SK-N-SH (cell line): ENCODE data around the gene TDRD10. TPM values are rescaled to one million over a fixed set of nuclear protein-coding genes. Genes with fewer than 3 reads are reported as not detected.

Experiments
- CTCF ChIA-PET: fragments of 300-600, 350-600 bp; formaldehyde crosslinking; extraction: SDS; loops from one replicate; lab custom pipeline; 2021; lab: Yijun Ruan, JAX
- POLR2A ChIA-PET: fragments of 350-600 bp; sonication (Branson Sonifier 250); formaldehyde crosslinking; extraction: SDS; loops from one replicate; lab custom pipeline; 2020; ENCODE audit warnings: antibody characterized with exemption, inconsistent platforms; lab: Yijun Ruan, JAX
- DNase-seq: peaks from one replicate; pipeline ENCODE4 v3.0.0; 2012
- H2AFZ ChIP-seq: fragments of 200-600 bp; sonication (generic); 2 replicates; pipeline ENCODE4 v1.8.1; 2016; ENCODE audit warnings: antibody characterized with exemption, mild to moderate bottlenecking, low read depth
- H3F3A ChIP-seq: fragments of 200-600 bp; sonication (generic); replicated peaks from 2 replicates; pipeline ENCODE3; 2016; ENCODE audit warnings: antibody characterized with exemption, mild to moderate bottlenecking; ENCODE audit not compliant: insufficient read depth
- H3K27ac ChIP-seq, 2 experiments: fragments of 200-500 bp in 1 of 2; fragments of 200-600 bp in 1 of 2; sonication (Bioruptor generic) in 1 of 2; sonication (generic), shearing (Covaris generic) in 1 of 2; 2 replicates each; pipeline versions ENCODE4 v1.5.1 to v1.6.1; 2014 to 2016; ENCODE audit warnings: low read depth in 2 of 2, inconsistent platforms in 1 of 2, low read length in 1 of 2, mild to moderate bottlenecking in 1 of 2, mixed read lengths in 1 of 2
- H3K27me3 ChIP-seq: fragments of 200-600 bp; sonication (generic), shearing (Covaris generic); 2 replicates; pipeline ENCODE4 v1.6.1; 2016; ENCODE audit warnings: mixed run types; ENCODE audit not compliant: insufficient read depth
- H3K36me3 ChIP-seq, 2 experiments: fragments of 200-500 bp in 1 of 2; fragments of 200-600 bp in 1 of 2; sonication (Bioruptor generic) in 1 of 2; sonication (generic) in 1 of 2; replicated peaks in 1 of 2; 2 replicates each; pipeline versions ENCODE3 to v1.5.1; 2014 to 2016; ENCODE audit warnings: low read length in 1 of 2, mild to moderate bottlenecking in 1 of 2; ENCODE audit not compliant: insufficient read depth in 2 of 2, control insufficient read depth in 1 of 2
- H3K4me1 ChIP-seq, 2 experiments: fragments of 200-500 bp in 1 of 2; fragments of 200-600 bp in 1 of 2; sonication (Bioruptor generic) in 1 of 2; sonication (generic), shearing (Covaris generic) in 1 of 2; 2 replicates each; pipeline versions ENCODE4 v1.5.1 to v1.6.1; 2014 to 2016; ENCODE audit warnings: low read depth in 1 of 2, low read length in 1 of 2, mixed run types in 1 of 2; ENCODE audit not compliant: insufficient read depth in 2 of 2, control insufficient read depth in 1 of 2
- H3K4me2 ChIP-seq: fragments of 200-600 bp; sonication (generic), shearing (Covaris generic); 2 replicates; pipeline ENCODE4 v1.6.1; 2017; ENCODE audit warnings: mixed run types
- H3K4me3 ChIP-seq, 2 experiments: fragments of 200-500 bp in 1 of 2; fragments of 200-600 bp in 1 of 2; sonication (Bioruptor generic) in 1 of 2; sonication (generic), shearing (Covaris generic) in 1 of 2; 2 replicates each; pipeline versions ENCODE4 v1.5.1 to v1.8.1; 2014 to 2016; ENCODE audit warnings: low read depth in 2 of 2, inconsistent platforms in 1 of 2, low read length in 1 of 2, mild to moderate bottlenecking in 1 of 2, mixed read lengths in 1 of 2, moderate library complexity in 1 of 2
- H3K79me2 ChIP-seq: fragments of 200-600 bp; sonication (generic); 2 replicates; pipeline ENCODE4 v1.8.1; 2017; ENCODE audit warnings: mild to moderate bottlenecking; ENCODE audit not compliant: insufficient read depth
- H3K9ac ChIP-seq: fragments of 200-600 bp; sonication (generic); 2 replicates; pipeline ENCODE4 v1.6.1; 2017; ENCODE audit warnings: mixed run types
- H3K9me2 ChIP-seq: fragments of 200-600 bp; sonication (generic); 2 replicates; pipeline ENCODE4 v1.6.1; 2017; ENCODE audit warnings: mixed run types
- H3K9me3 ChIP-seq: fragments of 200-600 bp; sonication (generic); 2 replicates; pipeline ENCODE4 v1.6.1; 2017; ENCODE audit warnings: mixed run types, mild to moderate bottlenecking, moderate library complexity
- H4K20me1 ChIP-seq: fragments of 200-600 bp; sonication (generic); 2 replicates; pipeline ENCODE4 v1.6.1; 2017; ENCODE audit warnings: mild to moderate bottlenecking, mixed run types; ENCODE audit not compliant: insufficient read depth
- CTCF ChIP-seq: fragments of 200-600 bp; sonication (generic); IDR thresholded peaks from 2 replicates; pipeline ENCODE4 v1.6.1; 2017; ENCODE audit warnings: antibody characterized with exemption, mild to moderate bottlenecking, moderate library complexity
- EP300 ChIP-seq, 2 experiments: IDR thresholded peaks; 2 replicates each; pipeline versions ENCODE4 v1.4.0 to v1.6.1; 2012; ENCODE audit warnings: borderline replicate concordance in 1 of 2, low read depth in 1 of 2, low read length in 1 of 2
- GABPA ChIP-seq: IDR thresholded peaks from 2 replicates; pipeline ENCODE4 v1.4.0; 2012; ENCODE audit warnings: low read depth, mild to moderate bottlenecking
- IRF3 ChIP-seq: fragments of 150-350 bp; IDR thresholded peaks from 2 replicates; pipeline ENCODE4 v1.6.1; 2016; ENCODE audit warnings: mild to moderate bottlenecking, low read depth, low read length
- JUND ChIP-seq: IDR thresholded peaks from 2 replicates; pipeline ENCODE4 v1.4.0; 2012
- MAX ChIP-seq: IDR thresholded peaks from 2 replicates; pipeline ENCODE4 v1.4.0; 2012; ENCODE audit warnings: low read depth
- NRF1 ChIP-seq: IDR thresholded peaks from 2 replicates; pipeline ENCODE4 v1.6.1; 2012; ENCODE audit warnings: low read depth, mild to moderate bottlenecking, low read length
- PBX3 ChIP-seq: IDR thresholded peaks from 2 replicates; pipeline ENCODE4; 2012
- POLR2AphosphoS5 ChIP-seq: IDR thresholded peaks from 2 replicates; pipeline ENCODE4 v1.6.1; 2012; ENCODE audit warnings: low read depth, low read length
- RAD21 ChIP-seq: IDR thresholded peaks from 2 replicates; pipeline ENCODE4 v1.6.1; 2012; ENCODE audit warnings: mild to moderate bottlenecking, low read length
- RFX5 ChIP-seq: IDR thresholded peaks from 2 replicates; pipeline ENCODE4 v1.6.1; 2012; ENCODE audit warnings: mild to moderate bottlenecking, improper control_type of control experiment, low read length
- SIN3A ChIP-seq: IDR thresholded peaks from 2 replicates; pipeline ENCODE4 v1.6.1; 2012; ENCODE audit warnings: low read depth, mild to moderate bottlenecking, low read length, moderate library complexity, borderline replicate concordance
- SMC3 ChIP-seq: IDR thresholded peaks from 2 replicates; pipeline ENCODE4 v1.6.1; 2012; ENCODE audit warnings: low read depth, low read length, improper control_type of control experiment
- TAF1 ChIP-seq: IDR thresholded peaks from 2 replicates; pipeline ENCODE4 v1.6.1; 2012; ENCODE audit warnings: low read depth, mild to moderate bottlenecking, low read length, moderate library complexity, borderline replicate concordance
- TEAD4 ChIP-seq: IDR thresholded peaks from 2 replicates; pipeline ENCODE4 v1.4.0; 2012; ENCODE audit warnings: mild to moderate bottlenecking, borderline replicate concordance; ENCODE audit not compliant: insufficient read depth
- YY1 ChIP-seq: IDR thresholded peaks from 2 replicates; pipeline ENCODE4 v1.4.0; 2012; ENCODE audit warnings: low read depth, mild to moderate bottlenecking
- WGBS: methylation state at CpG from one replicate; pipeline ENCODE4 v1.1.6; 2017; ENCODE audit warnings: low lambda C conversion rate; 5-methylcytosine and 5-hydroxymethylcytosine counted together
- polyA plus RNA-seq, 3 experiments: library from polyadenylated mRNA; depleted of rRNA; stranded (reverse); fragments of >200 nt; gene quantifications; 2 replicates each; pipeline ENCODE4 v1.2.3, GENCODE V29; 2012

Gene TDRD10
- polyA plus RNA-seq, 1 of the 3 experiments (the other 2 are of a cell fraction): not detected

- H3K4me2 ChIP-seq: peak within 1 kb of the TSS; percentile 92
- peak within 1 kb of the TSS; percentile 75 to 96 for H3K27ac ChIP-seq
- H3K9me3 ChIP-seq: no peaks in the 10 kb centered on the region
- CTCF ChIA-PET: interaction anchor here (0.6 to 3.7 kb wide), 5 partner anchors 10 to 79 kb away, joined by 3 to 16 read pairs (median 4); no protein-coding TSS in a partner anchor
- no peaks in the 10 kb centered on the region for H3K9me2 ChIP-seq
- peaks cover 18% of the 10 kb centered on the region; the same call in 1 of the 2 replicates for H4K20me1 ChIP-seq
- H3K4me1 ChIP-seq: peaks cover 7 to 32% of the 10 kb centered on the region in 2 experiments; a peak in 2 of 4 replicates
- 1% methylated on average over 20 of the region's 69 CpGs for WGBS
- POLR2A ChIA-PET: no interaction called here
- H3F3A ChIP-seq: peaks cover 6% of the 10 kb centered on the region
- peaks cover 24 to 32% of the 10 kb centered on the region in 2 experiments for H3K36me3 ChIP-seq
- TF ChIP-seq RFX5 (no peak), SMC3 (no peak), TAF1 (0 out of 2 replicates have a peak, but pooled peaks have one; percentile 59), GABPA (no peak), NRF1 (no peak), EP300 (IDR thresholded peaks at IDR 0.05; ENCODE audit: borderline replicate concordance in 1 of 2, low read depth in 1 of 2, low read length in 1 of 2) (peak in 1 of 2 experiments; percentile 36; a peak in 1 of 4 replicates), YY1 (peak; percentile 91)
- TF ChIP-seq, all 33 proteins: peak for 3
- H3K4me3 ChIP-seq: peak within 1 kb of the TSS; percentile 87 to 94
- DNase-seq: no peak
- H2AFZ ChIP-seq: peak within 1 kb of the TSS; percentile 80
- H3K9ac ChIP-seq: peak within 1 kb of the TSS; percentile 83
- no peaks in the 10 kb centered on the region for H3K27me3 ChIP-seq
- peaks cover 39% of the 10 kb centered on the region for H3K79me2 ChIP-seq
Observed at GRCh38 chr1:154557939-154558719, 56.1 kb downstream of the TDRD10 start, which contains the start of gene UBE2Q1. UBE2Q1 (minus strand) TSS chr1:154558662; CDS start chr1:154558553, 109 bp downstream.

GRCh38 chr1:154558720-154559465, 56.9 kb downstream of the TDRD10 start:
- peak overlapping the region; percentile 60 to 87 for H3K4me3 ChIP-seq
- ChIA-PET CTCF (interaction anchor here (0.6 to 3.7 kb wide), 33 partner anchors 10 to 533 kb away, joined by 3 to 41 read pairs (median 5); partner anchors contain the start of genes CHRNB2 and KCNN3), POLR2A (interaction anchor here (0.8 to 1.0 kb wide), 3 partner anchors 9 to 320 kb away, joined by 4 to 6 read pairs (median 4); partner anchors contain the start of gene CHRNB2)
- H2AFZ ChIP-seq: peak overlapping the region; percentile 80
- WGBS: 0% methylated on average over 22 of the region's 57 CpGs
- peak overlapping the region; percentile 68 for H3K9ac ChIP-seq
- peaks cover 18% of the 10 kb centered on the region; the same call in 1 of the 2 replicates for H4K20me1 ChIP-seq
- H3F3A ChIP-seq: peaks cover 6% of the 10 kb centered on the region
- H3K9me3 ChIP-seq: no peaks in the 10 kb centered on the region
- no peaks in the 10 kb centered on the region for H3K27me3 ChIP-seq
- peaks cover 18 to 24% of the 10 kb centered on the region in 2 experiments for H3K36me3 ChIP-seq
- H3K79me2 ChIP-seq: peaks cover 39% of the 10 kb centered on the region
- peak overlapping the region; percentile 84 for H3K4me2 ChIP-seq
- DNase-seq: peak; percentile 98
- H3K4me1 ChIP-seq: peaks cover 7 to 32% of the 10 kb centered on the region in 2 experiments; a peak in 2 of 4 replicates
- no peaks in the 10 kb centered on the region for H3K9me2 ChIP-seq
- peak overlapping the region; percentile 75 to 96 for H3K27ac ChIP-seq
- TF ChIP-seq CTCF: no peak
- TF ChIP-seq TEAD4: no peak
- no peak for TF ChIP-seq IRF3
- TF ChIP-seq MAX: peak; percentile 99
- TF ChIP-seq PBX3: no peak
- no peak for TF ChIP-seq RAD21
- TF ChIP-seq POLR2AphosphoS5: peak; percentile 66
- TF ChIP-seq JUND: no peak
- TF ChIP-seq SIN3A: peak; percentile 72; the same call in 1 of the 2 replicates
